Measurements from ENCODE around the gene FES. TPM values are rescaled to one million over a fixed set of nuclear protein-coding genes. Genes with fewer than 3 reads are reported as not detected.

The FES gene
- total and polyA plus RNA-seq, 2 of the 13 experiments (the other 11 are each of a cell fraction or from before 2014, with no cell fraction given) = 4.0 to 9.5 TPM

- in situ Hi-C loops (cut with HindIII; ENCODE audit: extremely low pct_ligation_motif_present, low pct_unique_long_range_greater_than_20kb) = loop anchor here (5.0 kb wide), 2 partner anchors 68 to 238 kb away; no protein-coding TSS in a partner anchor
- peaks cover 0 to 3% of the 10 kb centered on the region in 2 experiments; a peak in 3 of 5 replicates for H3K36me3 ChIP-seq (replicated peaks in 1 of 2; ENCODE audit: control insufficient read depth in 1 of 2, insufficient read depth in 2 of 2, low read length in 2 of 2)
- 0 out of 2 replicates have a peak, but pooled peaks cover 2% of the 10 kb centered on the region for H4K20me1 ChIP-seq (ENCODE audit: insufficient read depth, low read length)
- H3K9ac ChIP-seq (ENCODE audit: insufficient read depth, low read depth, low read length) = no peak overlapping the region; the same call in 1 of the 2 replicates
- H3K4me1 ChIP-seq (ENCODE audit: insufficient read depth, low read length) = peaks cover 36% of the 10 kb centered on the region
- peak overlapping the region; percentile 37 to 65 (median 54); a peak in 5 of 6 replicates for H3K4me3 ChIP-seq (replicated peaks in 1 of 3; ENCODE audit: insufficient read depth in 1 of 3, low read depth in 2 of 3, low read length in 3 of 3)
- DNase-seq (ENCODE audit: low spot score) (no peak), FAIRE-seq (no peak), ATAC-seq (peak; percentile 28)
- CTCF ChIA-PET (ENCODE audit: low intra/inter-chr PET ratio, low total read pairs) = interaction anchor here (1.9 to 2.2 kb wide), 2 partner anchors 26 to 237 kb away, joined by 13 to 20 read pairs; no protein-coding TSS in a partner anchor
- no peak overlapping the region for H3K27ac ChIP-seq (ENCODE audit: extremely low read length, insufficient read depth, low read length)
- POLR2A ChIA-PET = interaction anchor here (1.8 to 5.1 kb wide), 6 partner anchors 8 to 237 kb away, joined by 4 to 52 read pairs (median 10); no protein-coding TSS in a partner anchor
- H3K4me2 ChIP-seq (ENCODE audit: low read depth, low read length) = peak overlapping the region; percentile 72
- no peak overlapping the region for H2AFZ ChIP-seq (ENCODE audit: low read length)
- H3K9me3 ChIP-seq (ENCODE audit: low read length) = no peaks in the 10 kb centered on the region
- intact Hi-C loops (cut with micrococcal nuclease; ENCODE audit: unreplicated experiment) = loop anchor here (5.0 kb wide), 1 partner anchor 47 kb away; the partner anchor contains the start of gene HDDC3
- 41% methylated on average over 10 of the region's 16 CpGs for WGBS (ENCODE audit: low lambda C conversion rate)
- H3K27me3 ChIP-seq (ENCODE audit: control insufficient read depth in 1 of 2, insufficient read depth in 2 of 2, low read length in 2 of 2) = 0 out of 5 replicates have a peak, but pooled peaks cover 0 to 4% of the 10 kb centered on the region in 2 experiments
- no peaks in the 10 kb centered on the region for H3K79me2 ChIP-seq (ENCODE audit: insufficient read depth, low read length)
- no TSS peak for BruUV-seq (replicated peaks)
- no peak for TF ChIP-seq TFDP2 (CRISPR knock-in tag; IDR thresholded peaks at IDR 0.05)
- no peak for TF ChIP-seq BCL3 (CRISPR knock-in tag; IDR thresholded peaks at IDR 0.05)
- no peak for TF ChIP-seq JDP2 (CRISPR knock-in tag; IDR thresholded peaks at IDR 0.05; ENCODE audit: borderline replicate concordance)
- TF ChIP-seq ZNF354B (CRISPR knock-in tag; IDR thresholded peaks at IDR 0.05) = no peak
- TF ChIP-seq KDM5B (CRISPR knock-in tag; IDR thresholded peaks at IDR 0.05; ENCODE audit: borderline replicate concordance) = 0 out of 2 replicates have a peak, but pooled peaks have one; percentile 29
- TF ChIP-seq ARID3A (IDR thresholded peaks at IDR 0.05; ENCODE audit: low read depth, low read length) = no peak
- no peak for TF ChIP-seq ZNF337 (CRISPR knock-in tag; IDR thresholded peaks at IDR 0.05; ENCODE audit: borderline replicate concordance, low read depth)
- no peak for TF ChIP-seq ZNF441 (CRISPR knock-in tag; IDR thresholded peaks at IDR 0.05; ENCODE audit: borderline replicate concordance)
- TF ChIP-seq ZNF468 (CRISPR knock-in tag; IDR thresholded peaks at IDR 0.05) = no peak
- TF ChIP-seq NFKB2 (CRISPR knock-in tag; IDR thresholded peaks at IDR 0.05; ENCODE audit: borderline replicate concordance) = 0 out of 2 replicates have a peak, but pooled peaks have one; percentile 22
- 0 out of 2 replicates have a peak, but pooled peaks have one; percentile 7 for TF ChIP-seq ZNF383 (CRISPR knock-in tag; IDR thresholded peaks at IDR 0.05; ENCODE audit: borderline replicate concordance)
- TF ChIP-seq PLSCR1 (CRISPR knock-in tag; IDR thresholded peaks at IDR 0.05; ENCODE audit: borderline replicate concordance) = no peak
- no peak for TF ChIP-seq ZBTB21 (CRISPR knock-in tag; IDR thresholded peaks at IDR 0.05)
- TF ChIP-seq MLLT10 (CRISPR knock-in tag; IDR thresholded peaks at IDR 0.05) = no peak
- TF ChIP-seq REPIN1 (CRISPR knock-in tag; IDR thresholded peaks at IDR 0.05; ENCODE audit: borderline replicate concordance, low read depth) = no peak
- no peak for TF ChIP-seq SYNCRIP (IDR thresholded peaks at IDR 0.05; ENCODE audit: insufficient read depth, low read depth, low read length)
- TF ChIP-seq YY1 (IDR thresholded peaks at IDR 0.05; ENCODE audit: insufficient read depth, insufficient replicate concordance, low read depth, low read length) = no peak
- TF ChIP-seq EEA1 (CRISPR knock-in tag; IDR thresholded peaks at IDR 0.05; ENCODE audit: borderline replicate concordance) = 0 out of 2 replicates have a peak, but pooled peaks have one; percentile 29
These were observed 571 bp downstream of the FES start for GRCh38 chr15:90884719-90885431.

All from HepG2 (cell line).